HG03060 (cell line): ENCODE results near the gene DDC.
A peak's percentile ranks its signal among the peaks of the same experiment; 100 is the strongest.

Source experiments
- ATAC-seq: cut with Tn5 transposase; IDR thresholded peaks from one replicate; pipeline ENCODE4 v1.9.1; 2021; ENCODE audit warnings: low read depth, moderate number of reproducible peaks; ENCODE audit not compliant: unreplicated experiment

The DDC gene

GRCh38 chr7:50564640-50565558 lies at the start of gene DDC:
DDC (minus strand) TSS chr7:50565405; CDS start chr7:50544085, 21,320 bp downstream.
- ATAC-seq = no peak

DNA sequence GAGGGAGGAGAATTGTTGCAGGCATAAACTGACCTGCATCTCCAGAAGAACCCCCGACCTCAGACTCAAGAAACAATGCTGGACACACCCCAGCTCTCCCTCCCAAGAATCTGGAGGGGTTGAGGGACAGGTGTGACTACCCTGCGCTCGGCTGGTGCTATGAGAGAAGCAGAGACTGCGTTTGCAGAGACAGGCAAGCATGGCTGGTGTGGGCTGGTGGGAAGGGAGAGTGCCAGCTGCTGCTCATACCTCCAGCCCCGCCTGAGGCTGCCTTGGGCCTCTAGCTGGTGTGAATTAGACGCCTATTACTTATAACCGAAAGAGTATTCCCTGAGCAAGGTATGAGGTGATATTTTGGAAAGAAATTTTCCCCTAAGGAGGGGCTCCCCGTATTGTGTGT lies 48.3 kb upstream of the DDC start:
- no peak for ATAC-seq

- no peak for ATAC-seq
Observed at GRCh38 chr7:50612704-50613103, 47.5 kb upstream of the DDC start.

- ATAC-seq = peak; percentile 51
Observed at GRCh38 chr7:50610521-50611277, 45.5 kb upstream of the DDC start.

GRCh38 chr7:50608196-50608906 lies 43.1 kb upstream of the DDC start:
- no peak for ATAC-seq

GRCh38 chr7:50607524-50608125 lies 42.4 kb upstream of the DDC start:
- no peak for ATAC-seq

DNA sequence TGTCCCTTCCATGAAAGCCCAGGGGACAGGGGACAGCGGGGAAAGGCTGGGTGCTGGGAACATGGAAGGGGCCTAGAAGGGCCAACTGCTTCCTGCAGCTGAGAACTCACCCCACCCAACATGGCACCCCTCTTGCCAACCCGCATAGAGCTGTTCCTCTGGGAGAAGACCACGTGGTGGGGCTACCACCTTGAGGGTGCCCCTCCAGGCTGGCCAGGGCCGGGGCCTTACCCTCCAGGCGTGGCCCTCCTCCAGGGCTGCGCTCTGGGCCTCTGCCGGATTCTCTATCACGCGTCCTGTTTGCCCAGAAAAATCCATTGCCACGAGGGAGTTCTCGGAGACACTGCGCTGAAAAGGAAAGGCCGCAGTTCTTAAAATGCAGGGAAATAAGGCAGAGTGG lies 39.9 kb upstream of the DDC start:
- no peak for ATAC-seq

DNA sequence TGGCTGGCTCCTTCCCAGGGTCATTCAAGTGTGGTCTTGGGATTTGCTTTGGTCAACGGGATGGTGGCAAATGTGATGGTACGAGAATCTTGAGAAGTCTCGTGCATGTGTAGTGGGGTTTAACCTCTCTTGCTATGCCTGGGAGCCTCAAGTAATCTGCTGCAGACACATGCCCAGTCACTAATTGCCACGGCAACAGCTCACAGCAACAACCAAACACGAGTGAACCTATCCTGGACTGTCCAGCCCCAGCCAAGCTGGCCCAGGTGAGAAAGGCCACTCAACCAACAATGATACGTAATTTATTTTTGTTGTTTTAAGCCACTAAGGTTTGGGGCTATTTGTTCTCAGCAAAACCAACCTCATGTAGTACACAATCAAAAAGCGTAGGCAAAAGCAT lies 38.1 kb upstream of the DDC start:
- ATAC-seq = no peak

GRCh38 chr7:50599385-50599784 lies 34.2 kb upstream of the DDC start:
- ATAC-seq = no peak

DNA sequence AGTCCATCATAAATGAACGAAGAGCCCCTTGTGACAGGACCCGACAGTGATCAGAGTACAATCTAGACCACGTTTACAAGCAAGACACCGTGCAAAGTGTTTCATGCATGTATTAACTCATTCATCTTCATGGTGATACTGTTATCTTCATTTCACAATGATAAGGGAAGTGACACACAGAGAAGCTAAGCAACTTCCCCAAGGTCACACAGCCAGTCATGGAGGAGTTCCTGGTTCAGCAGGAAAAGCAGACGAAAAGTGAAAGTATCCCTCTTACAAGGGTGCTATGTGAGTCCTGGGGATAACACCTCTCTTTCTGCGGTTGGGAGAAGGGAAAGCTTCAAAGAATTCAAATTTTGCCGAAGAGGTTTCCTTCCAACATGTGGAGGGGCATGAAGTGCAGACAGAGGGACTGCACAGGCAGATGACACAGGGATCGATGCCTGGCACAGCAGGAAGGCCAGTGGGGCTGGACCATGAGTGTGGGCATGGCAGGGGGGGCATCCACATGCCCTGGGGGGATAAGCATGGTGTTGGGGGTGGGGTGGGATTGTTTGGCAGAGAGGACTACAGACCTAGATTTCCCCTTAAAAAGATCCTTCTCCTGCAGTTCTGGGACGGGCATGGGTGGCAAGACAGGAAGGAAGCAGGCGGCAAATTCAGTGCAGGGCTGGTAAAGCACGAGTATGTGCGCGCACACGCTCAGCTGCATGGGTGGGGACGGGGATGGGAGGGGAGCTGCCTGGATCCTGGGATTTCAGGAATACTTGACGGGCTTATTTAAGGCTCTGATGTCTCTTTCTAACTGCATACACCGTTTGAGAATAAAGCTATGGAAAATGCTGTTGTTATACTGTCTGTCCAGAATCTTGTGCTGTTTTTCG lies 33.5 kb upstream of the DDC start:
- ATAC-seq = no peak

DNA sequence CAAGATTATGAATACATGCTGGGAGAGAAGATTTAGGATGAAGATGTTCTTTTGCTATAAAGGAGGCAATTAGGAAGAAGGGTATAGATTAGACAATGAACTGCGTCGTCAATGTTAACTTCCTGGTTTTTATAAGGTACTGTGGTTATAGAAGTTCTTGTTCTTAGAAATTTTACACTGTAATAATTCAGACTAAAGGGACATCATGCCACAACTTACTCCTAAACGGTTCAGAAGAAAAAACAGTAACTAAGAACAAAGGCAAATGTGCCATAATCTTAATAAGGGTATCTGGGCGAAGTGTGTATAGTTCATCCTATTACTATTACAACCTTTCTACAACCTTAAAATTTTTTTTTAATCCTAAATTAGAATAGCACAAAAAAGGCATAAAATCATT lies 31.3 kb upstream of the DDC start:
- no peak for ATAC-seq

DNA sequence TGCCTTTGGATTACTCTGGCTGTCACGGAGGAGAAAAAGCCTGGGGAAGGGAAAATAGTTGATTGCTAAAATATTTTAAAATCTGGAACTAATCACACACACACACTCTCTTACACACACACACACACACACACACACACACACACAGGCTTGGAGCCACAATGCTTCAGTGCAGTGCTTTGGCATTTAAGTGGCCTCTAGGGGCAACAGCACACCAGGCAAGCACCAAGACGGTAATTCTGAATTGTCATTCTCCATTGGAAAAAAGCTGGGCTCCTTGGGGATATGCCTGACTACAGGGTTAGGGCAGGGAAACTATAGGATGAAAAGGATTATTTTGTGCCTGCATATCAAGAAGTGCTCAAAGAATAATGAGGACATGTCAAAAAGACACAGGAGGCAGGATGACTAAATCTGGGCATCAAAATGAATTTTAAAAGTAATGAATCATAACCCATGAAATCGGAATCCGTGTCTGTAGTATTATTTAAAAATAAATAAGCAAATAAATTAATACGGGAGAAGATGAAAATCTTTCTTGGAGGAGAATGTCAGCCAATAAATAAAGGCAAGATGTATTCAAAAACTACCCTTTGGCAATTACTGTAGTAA lies 30.4 kb upstream of the DDC start:
- ATAC-seq = no peak

- peak; percentile 33 for ATAC-seq
Observed at GRCh38 chr7:50594734-50595485, 29.7 kb upstream of the DDC start.

DNA sequence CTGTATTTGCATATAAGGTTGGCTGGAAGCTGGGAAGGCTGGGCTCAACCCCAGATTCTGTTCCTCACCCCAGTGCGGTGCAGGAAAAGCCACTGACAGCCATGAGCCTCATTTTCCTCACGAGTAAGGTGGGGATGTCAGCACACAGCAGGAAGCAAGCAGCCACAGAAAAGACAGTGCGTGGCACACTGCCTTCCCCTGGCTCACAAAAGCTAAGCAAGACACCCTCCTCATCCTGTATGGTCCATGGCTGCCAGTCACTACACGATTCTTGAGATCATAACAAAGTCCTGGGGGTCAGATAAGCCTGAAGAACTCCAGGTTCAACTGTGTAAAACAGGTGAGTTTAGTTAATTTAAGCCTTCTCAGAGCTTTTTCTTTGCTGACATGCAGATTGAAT lies 28.9 kb upstream of the DDC start:
- ATAC-seq = no peak

- no peak for ATAC-seq
Observed at GRCh38 chr7:50592940-50593339, 27.7 kb upstream of the DDC start.

GRCh38 chr7:50591480-50592438 lies 26.6 kb upstream of the DDC start:
- peak; percentile 55 for ATAC-seq

GRCh38 chr7:50591098-50591479 lies 25.9 kb upstream of the DDC start:
- ATAC-seq = no peak
